ENCODE measurements around the gene PGBD2.
A peak's percentile ranks its signal among the peaks of the same experiment; 100 is the strongest.
"Not testable (repeated sequence)": the region's sequence is repeated elsewhere in the genome, so short reads cannot be mapped to it uniquely, and the experiment has no call there.

PGBD2 gene

GRCh38 chr1:248906009-248906752 is at the start of gene PGBD2:
TSS of gene PGBD2 (plus strand) at chr1:248906235. CDS start at chr1:248913863, 7,628 bp downstream.
- peak; percentile 92 for DNase-seq (ENCODE audit: low read depth)

GRCh38 chr1:248857201-248857600 is 48.8 kb upstream of the PGBD2 start:
- no peak for DNase-seq (ENCODE audit: low read depth)

GRCh38 chr1:248857749-248858095 is 48.3 kb upstream of the PGBD2 start:
- no peak for DNase-seq (ENCODE audit: low read depth)

GRCh38 chr1:248858096-248858890 is 47.7 kb upstream of the PGBD2 start:
- no peak for DNase-seq (ENCODE audit: low read depth)

GRCh38 chr1:248858891-248859889 is 46.8 kb upstream of the PGBD2 start, which contains the start of gene ZNF692:
TSS of gene ZNF692 (minus strand) at chr1:248859085. CDS start at chr1:248858309, 776 bp downstream.
- peak; percentile 90 for DNase-seq (ENCODE audit: low read depth)

- no peak for DNase-seq (ENCODE audit: low read depth)
Measured at GRCh38 chr1:248860007-248860406, 46.0 kb upstream of the PGBD2 start.

- no peak for DNase-seq (ENCODE audit: low read depth)
Measured at GRCh38 chr1:248861616-248862015, 44.4 kb upstream of the PGBD2 start.

- DNase-seq (ENCODE audit: low read depth): no peak
Measured at GRCh38 chr1:248862695-248862997, 43.4 kb upstream of the PGBD2 start.

GRCh38 chr1:248862998-248863881 is 42.8 kb upstream of the PGBD2 start:
- DNase-seq (ENCODE audit: low read depth): peak; percentile 63

- no peak for DNase-seq (ENCODE audit: low read depth)
Measured at GRCh38 chr1:248871837-248872401, 34.1 kb upstream of the PGBD2 start.

GRCh38 chr1:248872752-248873408 is 33.2 kb upstream of the PGBD2 start:
- no peak for DNase-seq (ENCODE audit: low read depth)

- peak; percentile 85 for DNase-seq (ENCODE audit: low read depth)
Measured at GRCh38 chr1:248873409-248873992, 32.5 kb upstream of the PGBD2 start.

GRCh38 chr1:248873993-248874533 is 32.0 kb upstream of the PGBD2 start:
- DNase-seq (ENCODE audit: low read depth): peak; percentile 73

- DNase-seq (ENCODE audit: low read depth): no peak
Measured at GRCh38 chr1:248881261-248881660, 24.8 kb upstream of the PGBD2 start.

GRCh38 chr1:248882427-248882826 is 23.6 kb upstream of the PGBD2 start:
- DNase-seq (ENCODE audit: low read depth): not testable (repeated sequence)

GRCh38 chr1:248884632-248885295 is 21.3 kb upstream of the PGBD2 start:
- no peak for DNase-seq (ENCODE audit: low read depth)

GRCh38 chr1:248885646-248886045 is 20.4 kb upstream of the PGBD2 start:
- no peak for DNase-seq (ENCODE audit: low read depth)

GRCh38 chr1:248886237-248886895 is 19.7 kb upstream of the PGBD2 start:
- no peak for DNase-seq (ENCODE audit: low read depth)

GRCh38 chr1:248889914-248890243 is 16.2 kb upstream of the PGBD2 start:
- DNase-seq (ENCODE audit: low read depth): not testable (repeated sequence)
